B cell (primary cell): ENCODE results near the gene MYL11. TPM values are rescaled to one million over a fixed set of nuclear protein-coding genes. Genes with fewer than 3 reads are reported as not detected.

Experiments
- ATAC-seq: fragments of 200-7000 bp; cut with Tn5 transposase; one replicate; pipeline ENCODE4 v1.10.0; 2021; ENCODE audit warnings: low read depth, mild to moderate bottlenecking, moderate number of reproducible peaks, moderate library complexity
- CTCF ChIA-PET: fragments of 350-600 bp; sonication (Branson Sonifier 250); formaldehyde crosslinking; loops from one replicate; lab custom pipeline; 2021; ENCODE audit warnings: antibody characterized with exemption, inconsistent platforms; lab: Charles Lee
- POLR2A ChIA-PET: fragments of 350-600 bp; sonication (Branson Sonifier 250); formaldehyde crosslinking; loops from one replicate; lab custom pipeline; 2021; ENCODE audit warnings: antibody characterized with exemption; lab: Charles Lee
- DNase-seq: peaks from one replicate; pipeline ENCODE4 v3.0.0; 2013
- H2AFZ ChIP-seq: 2 replicates; pipeline ENCODE4 v1.6.1; 2012; ENCODE audit warnings: mild to moderate bottlenecking, low read depth, low read length; ENCODE audit not compliant: insufficient read depth, poor library complexity, severe bottlenecking
- H3K27ac ChIP-seq, 2 donors: 1 replicate in 1 of 2; 2 replicates in 1 of 2; pipeline ENCODE4 v1.5.1; 2012 to 2013; ENCODE audit warnings: low read length in 2 of 2, mild to moderate bottlenecking in 2 of 2, moderate library complexity in 1 of 2
- H3K27me3 ChIP-seq, 4 experiments: fragments of 200-600 bp in 1 of 4; sonication (generic) in 1 of 4; replicated peaks in 1 of 4; 1 replicate in 2 of 4; 2 replicates in 2 of 4; pipeline versions ENCODE4 v1.6.1 to v1.7.0; 2013 to 2016; ENCODE audit warnings: low read length in 3 of 4, mild to moderate bottlenecking in 2 of 4, mixed read lengths in 1 of 4, moderate library complexity in 1 of 4; ENCODE audit not compliant: insufficient read depth in 4 of 4, control insufficient read depth in 3 of 4; ENCODE audit errors: control extremely low read depth in 1 of 4
- H3K36me3 ChIP-seq, 2 experiments: replicated peaks in 1 of 2; 1 replicate in 1 of 2; 2 replicates in 1 of 2; pipeline versions ENCODE4 v1.6.1 to v1.7.1; 2013; ENCODE audit warnings: low read length in 1 of 2; ENCODE audit not compliant: insufficient read depth in 2 of 2, control insufficient read depth in 1 of 2; ENCODE audit errors: control extremely low read depth in 1 of 2, extremely low read depth in 1 of 2
- H3K4me1 ChIP-seq, 2 donors: fragments of 200-600 bp in 1 of 2; sonication (generic) in 1 of 2; 1 replicate in 1 of 2; 2 replicates in 1 of 2; pipeline versions ENCODE4 v1.5.1 to v1.6.1; 2013 to 2017; ENCODE audit warnings: low read length in 2 of 2; ENCODE audit not compliant: control insufficient read depth in 2 of 2, insufficient read depth in 2 of 2
- H3K4me2 ChIP-seq: replicated peaks from 2 replicates; pipeline ENCODE3; 2012; ENCODE audit warnings: mild to moderate bottlenecking, low read depth, low read length; ENCODE audit not compliant: poor library complexity, severe bottlenecking
- H3K4me3 ChIP-seq, 5 experiments: fragments of 200-600 bp in 1 of 5; sonication (generic) in 1 of 5; 1 replicate in 3 of 5; 2 replicates in 2 of 5; pipeline versions ENCODE4 v1.5.1 to v1.7.0; 2011 to 2016; ENCODE audit warnings: low read length in 4 of 5, mild to moderate bottlenecking in 4 of 5, low read depth in 2 of 5, control low read depth in 1 of 5, moderate library complexity in 1 of 5; ENCODE audit not compliant: insufficient read depth in 1 of 5; ENCODE audit errors: control extremely low read depth in 1 of 5, extremely low read depth in 1 of 5
- H3K79me2 ChIP-seq: fragments of 200-600 bp; sonication (generic); one replicate; pipeline ENCODE4 v1.6.0; 2016; ENCODE audit warnings: low read length; ENCODE audit not compliant: control insufficient read depth, insufficient read depth
- H3K9ac ChIP-seq: fragments of 200-600 bp; sonication (generic); 2 replicates; pipeline ENCODE4 v1.6.1; 2017; ENCODE audit warnings: mild to moderate bottlenecking, low read length, moderate library complexity
- H3K9me3 ChIP-seq, 3 donors: one replicate each; pipeline versions ENCODE4 v1.6.1 to v1.7.1; 2013; ENCODE audit warnings: low read length in 2 of 3; ENCODE audit not compliant: control insufficient read depth in 2 of 3, insufficient read depth in 1 of 3; ENCODE audit errors: control extremely low read depth in 1 of 3
- H4K20me1 ChIP-seq: 2 replicates; pipeline ENCODE4 v1.6.0; 2012; ENCODE audit warnings: mild to moderate bottlenecking, low read length; ENCODE audit not compliant: insufficient read depth, control insufficient read depth, poor library complexity, severe bottlenecking
- H3K27ac Mint-ChIP-seq: one replicate; pipeline ENCODE4 v1.8.0; 2021; ENCODE audit warnings: mixed read lengths
- H3K27me3 Mint-ChIP-seq: one replicate; pipeline ENCODE4 v1.8.0; 2021; ENCODE audit warnings: mixed read lengths
- H3K4me1 Mint-ChIP-seq: one replicate; pipeline ENCODE4 v1.8.0; 2021; ENCODE audit warnings: mixed read lengths
- H3K4me3 Mint-ChIP-seq: one replicate; pipeline ENCODE4 v1.8.0; 2021; ENCODE audit warnings: mixed read lengths
- H3K9me3 Mint-ChIP-seq: one replicate; pipeline ENCODE4 v1.8.0; 2022; ENCODE audit warnings: mixed read lengths; ENCODE audit not compliant: insufficient read depth
- EZH2 ChIP-seq: IDR thresholded peaks from 2 replicates; pipeline ENCODE4 v1.6.1; 2012; ENCODE audit warnings: borderline replicate concordance, low read depth, mild to moderate bottlenecking, moderate library complexity, low read length; ENCODE audit not compliant: insufficient read depth, poor library complexity, severe bottlenecking
- WGBS: methylation state at CpG from one replicate; pipeline ENCODE4 v1.1.5; 2013; ENCODE audit warnings: missing lambda C conversion rate; ENCODE audit not compliant: insufficient coverage; 5-methylcytosine and 5-hydroxymethylcytosine counted together
- intact Hi-C: fragments of 100-400 bp; cut with micrococcal nuclease; formaldehyde crosslinking; loops from one replicate; pipeline ENCODE4 v1.10.0; 2022
- polyA plus RNA-seq: library from polyadenylated mRNA; depleted of rRNA; stranded (reverse); fragments of >200 nt; gene quantifications from 2 replicates; pipeline ENCODE4 v1.2.3, GENCODE V29; 2012
- total RNA-seq, 2 donors: library from RNA; stranded (reverse); fragments of 120-200 nt in 1 of 2; gene quantifications; 1 replicate in 1 of 2; 2 replicates in 1 of 2; pipeline versions ENCODE4 v1.2.3 to v1.2.4, GENCODE V29; 2013 to 2022
- TF ChIP-seq, protein P1 (sequence below): fragments of 200-600 bp; IDR thresholded peaks from one replicate; pipeline ENCODE4 v1.8.0; 2022; ENCODE audit warnings: antibody characterized with exemption, mild to moderate bottlenecking

MYL11 gene
- total and polyA plus RNA-seq, 2 donors (not counting 1 experiment from before 2014, with no cell fraction given) = 3.6 TPM; not detected in 1

DNA sequence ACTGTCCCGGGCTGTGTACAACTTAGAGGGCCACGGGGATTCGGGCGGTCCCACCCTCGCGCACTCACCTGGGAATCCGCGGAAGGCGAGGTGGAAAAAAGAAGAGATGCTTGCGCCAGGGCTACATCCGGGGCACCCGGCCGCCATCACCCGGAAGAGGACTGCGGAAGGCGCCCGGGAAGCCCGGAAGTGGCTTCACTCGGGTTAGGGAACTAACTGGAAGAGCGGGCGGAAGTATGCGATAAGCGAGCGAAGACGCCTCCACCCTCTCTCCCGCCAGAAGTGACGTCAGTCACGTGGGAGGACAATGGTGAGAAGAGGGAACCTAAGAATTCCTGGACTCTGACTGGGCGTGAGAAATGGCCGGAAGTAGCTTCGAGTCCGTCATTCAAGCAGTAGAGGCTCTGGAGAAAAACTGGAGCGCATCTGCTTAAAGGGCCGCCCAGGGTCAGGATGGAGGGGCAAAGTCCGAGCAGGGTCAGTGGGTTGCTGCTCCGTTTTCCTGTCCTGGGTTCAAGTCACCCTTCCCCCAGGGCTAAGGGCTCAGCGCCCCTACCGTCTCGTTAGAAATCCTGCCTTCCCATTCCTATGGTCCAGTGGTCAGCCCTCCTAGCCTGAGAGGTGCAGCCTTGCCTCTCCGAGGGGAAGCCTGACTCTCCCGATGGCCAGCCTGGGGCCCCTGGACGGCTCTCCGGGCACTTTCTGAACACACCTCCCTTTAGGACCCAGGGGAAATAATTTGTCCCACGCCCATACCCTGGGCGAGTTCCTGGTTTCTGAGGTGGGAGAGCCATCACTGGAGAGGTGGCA is 19.3 kb upstream of the MYL11 start, which contains the start of gene CD2BP2:
CD2BP2 (minus strand) TSS at position 165 of the 810 bp plus-strand sequence. CDS start 627 bp downstream, outside the sequence.
- WGBS = 2% methylated on average over 45 of the region's 45 CpGs
- H3K9ac ChIP-seq = peak within 1 kb of the TSS; percentile 92
- Mint-ChIP-seq H3K4me1 (peaks cover 42% of the 10 kb centered on the region), H3K4me3 (peak within 1 kb of the TSS; percentile 92), H3K9me3 (no peaks in the 10 kb centered on the region), H3K27me3 (no peaks in the 10 kb centered on the region), H3K27ac (peak within 1 kb of the TSS; percentile 95)
- H3K4me1 ChIP-seq = peaks cover 20 to 34% of the 10 kb centered on the region in 2 donors
- peaks cover 44% of the 10 kb centered on the region for H3K79me2 ChIP-seq
- H3K4me2 ChIP-seq = peak within 1 kb of the TSS; percentile 93
- DNase-seq (peak; percentile 95), ATAC-seq (peak; percentile 88)
- no peak for TF ChIP-seq EZH2
- TF ChIP-seq, protein P1, sequence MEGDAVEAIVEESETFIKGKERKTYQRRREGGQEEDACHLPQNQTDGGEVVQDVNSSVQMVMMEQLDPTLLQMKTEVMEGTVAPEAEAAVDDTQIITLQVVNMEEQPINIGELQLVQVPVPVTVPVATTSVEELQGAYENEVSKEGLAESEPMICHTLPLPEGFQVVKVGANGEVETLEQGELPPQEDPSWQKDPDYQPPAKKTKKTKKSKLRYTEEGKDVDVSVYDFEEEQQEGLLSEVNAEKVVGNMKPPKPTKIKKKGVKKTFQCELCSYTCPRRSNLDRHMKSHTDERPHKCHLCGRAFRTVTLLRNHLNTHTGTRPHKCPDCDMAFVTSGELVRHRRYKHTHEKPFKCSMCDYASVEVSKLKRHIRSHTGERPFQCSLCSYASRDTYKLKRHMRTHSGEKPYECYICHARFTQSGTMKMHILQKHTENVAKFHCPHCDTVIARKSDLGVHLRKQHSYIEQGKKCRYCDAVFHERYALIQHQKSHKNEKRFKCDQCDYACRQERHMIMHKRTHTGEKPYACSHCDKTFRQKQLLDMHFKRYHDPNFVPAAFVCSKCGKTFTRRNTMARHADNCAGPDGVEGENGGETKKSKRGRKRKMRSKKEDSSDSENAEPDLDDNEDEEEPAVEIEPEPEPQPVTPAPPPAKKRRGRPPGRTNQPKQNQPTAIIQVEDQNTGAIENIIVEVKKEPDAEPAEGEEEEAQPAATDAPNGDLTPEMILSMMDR = no peak
- peaks cover 0 to 49% of the 10 kb centered on the region in 2 experiments for H3K36me3 ChIP-seq
- intact Hi-C loops = loop anchor here (1.0 kb wide), 4 partner anchors 15 to 40 kb away; partner anchors contain the start of genes TBC1D10B and ZNF48
- ChIA-PET CTCF (interaction anchor here (1.1 to 1.6 kb wide), 2 partner anchors 16 to 54 kb away, joined by 3 to 4 read pairs; no protein-coding TSS in a partner anchor), POLR2A (interaction anchor here (0.6 to 2.8 kb wide), 11 partner anchors 14 to 1516 kb away, joined by 3 to 11 read pairs (median 4); partner anchors contain the start of genes SEPTIN1 and TBC1D10B)
- H2AFZ ChIP-seq = peak within 1 kb of the TSS; percentile 94
- H3K27ac ChIP-seq = peak within 1 kb of the TSS; percentile 84 to 94
- H3K9me3 ChIP-seq = no peaks in the 10 kb centered on the region
- H4K20me1 ChIP-seq = peaks cover 12% of the 10 kb centered on the region
- H3K27me3 ChIP-seq = no peaks in the 10 kb centered on the region
- peak within 1 kb of the TSS; percentile 82 to 99 (median 92) for H3K4me3 ChIP-seq
